Stromal cell of bone marrow (primary cell): ENCODE data around the gene KLC1.

Experiments used
- DNase-seq: peaks from one replicate; pipeline ENCODE4 v3.0.0-alpha.2; 2012; ENCODE audit warnings: low read depth

Gene KLC1

DNA sequence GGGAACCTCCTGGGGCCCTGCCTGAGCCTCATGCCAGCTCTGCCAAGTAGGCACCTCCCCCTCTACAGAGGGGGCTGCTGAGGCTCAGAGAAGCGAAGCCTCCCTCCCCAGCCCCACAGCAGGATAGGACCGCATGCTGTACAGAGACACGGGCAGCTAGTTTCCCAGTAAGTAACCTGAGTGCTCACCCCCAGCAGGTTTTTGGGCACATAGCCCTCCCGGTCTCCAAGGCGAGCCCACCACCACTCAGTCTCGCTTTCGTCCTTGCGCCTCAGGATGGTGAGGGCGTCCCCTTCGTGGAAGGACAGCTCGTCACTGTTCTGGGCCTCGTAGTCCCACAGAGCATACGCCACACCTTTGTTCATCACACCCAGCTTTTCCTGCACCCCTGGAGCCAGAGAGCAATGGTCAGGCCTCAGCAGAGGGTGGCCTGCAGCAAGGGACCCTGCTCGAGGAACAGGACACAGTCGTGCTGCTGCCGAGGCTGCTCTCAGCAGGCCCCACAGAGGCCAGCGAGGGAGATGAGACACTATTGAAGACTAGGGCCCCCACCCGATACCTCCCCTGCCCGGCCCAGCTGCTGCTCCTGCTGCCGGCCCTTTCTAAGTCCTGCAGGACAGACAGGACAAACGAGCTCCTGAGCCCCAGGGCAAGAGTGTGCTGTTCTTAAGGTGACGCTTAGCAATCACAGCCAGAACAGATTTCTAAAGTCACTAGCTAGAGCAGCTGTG lies 107.0 kb downstream of the KLC1 start:
- DNase-seq = no peak

- DNase-seq = no peak
Observed at GRCh38 chr14:103736546-103737431, 107.8 kb downstream of the KLC1 start.

GRCh38 chr14:103737432-103738045 lies 108.5 kb downstream of the KLC1 start:
- no peak for DNase-seq

GRCh38 chr14:103738166-103738565 lies 109.2 kb downstream of the KLC1 start:
- no peak for DNase-seq

GRCh38 chr14:103738701-103739451 lies 109.9 kb downstream of the KLC1 start:
- no peak for DNase-seq

GRCh38 chr14:103739466-103739792 lies 110.4 kb downstream of the KLC1 start:
- no peak for DNase-seq

DNA sequence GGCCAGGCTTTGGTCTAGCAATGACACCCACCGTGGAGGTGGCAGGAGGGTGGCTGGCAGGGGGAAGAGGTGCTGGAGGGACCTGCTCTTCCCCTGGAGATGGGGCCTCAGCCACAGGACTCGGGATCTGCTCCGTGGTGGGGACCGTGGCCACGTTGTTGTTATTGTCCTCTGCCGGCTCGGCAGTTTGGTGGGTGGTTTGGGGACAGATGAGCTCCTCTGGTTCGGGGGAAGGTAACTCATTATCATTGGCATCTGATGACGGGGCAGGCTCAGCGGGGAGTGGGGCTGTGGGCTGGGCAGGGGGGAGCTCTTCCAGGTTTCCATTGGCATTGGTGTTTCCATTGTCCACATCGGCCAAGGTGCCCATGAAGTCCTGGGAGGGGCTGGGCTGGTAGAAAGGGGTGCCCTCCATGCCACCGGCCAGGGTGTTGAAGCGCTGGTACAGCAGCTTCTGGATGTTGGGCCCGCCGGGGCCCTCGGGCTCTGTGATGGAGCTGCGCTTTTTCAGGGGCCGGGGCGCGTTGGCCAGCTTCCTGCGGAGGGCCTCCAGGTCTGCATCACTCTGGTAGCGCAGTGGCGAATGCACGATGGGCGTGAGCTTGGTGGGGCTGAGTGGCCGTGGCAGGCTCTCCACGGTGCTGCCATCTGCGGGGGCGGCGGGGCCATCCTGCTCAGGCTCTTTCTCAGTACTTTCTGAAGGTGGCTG lies 110.9 kb downstream of the KLC1 start:
- DNase-seq = no peak

GRCh38 chr14:103740991-103741689 lies 112.1 kb downstream of the KLC1 start:
- DNase-seq = no peak

GRCh38 chr14:103741876-103742275 lies 112.9 kb downstream of the KLC1 start:
- no peak for DNase-seq

GRCh38 chr14:103742499-103743255 lies 113.7 kb downstream of the KLC1 start:
- no peak for DNase-seq

DNA sequence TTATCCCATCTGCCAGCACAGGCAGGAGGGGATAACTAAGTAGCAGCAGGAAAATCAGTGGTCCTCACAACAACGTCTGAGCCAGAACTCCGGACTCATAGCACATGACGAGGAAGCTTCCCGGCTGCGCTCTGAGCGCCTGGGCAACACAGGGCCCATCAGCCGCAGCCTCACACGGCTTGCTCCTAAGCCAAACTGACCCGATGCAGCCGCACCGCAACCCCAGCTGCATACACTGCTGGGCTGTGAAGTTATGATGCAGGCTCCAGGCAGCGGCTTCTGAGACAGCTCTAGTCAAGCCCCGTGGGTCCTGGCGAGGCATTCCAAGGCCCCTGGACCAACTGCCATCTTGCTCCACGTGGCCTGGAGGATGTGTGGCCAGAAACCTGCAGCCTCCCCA lies 114.7 kb downstream of the KLC1 start:
- no peak for DNase-seq

GRCh38 chr14:103744621-103745395 lies 115.8 kb downstream of the KLC1 start:
- DNase-seq = no peak

DNA sequence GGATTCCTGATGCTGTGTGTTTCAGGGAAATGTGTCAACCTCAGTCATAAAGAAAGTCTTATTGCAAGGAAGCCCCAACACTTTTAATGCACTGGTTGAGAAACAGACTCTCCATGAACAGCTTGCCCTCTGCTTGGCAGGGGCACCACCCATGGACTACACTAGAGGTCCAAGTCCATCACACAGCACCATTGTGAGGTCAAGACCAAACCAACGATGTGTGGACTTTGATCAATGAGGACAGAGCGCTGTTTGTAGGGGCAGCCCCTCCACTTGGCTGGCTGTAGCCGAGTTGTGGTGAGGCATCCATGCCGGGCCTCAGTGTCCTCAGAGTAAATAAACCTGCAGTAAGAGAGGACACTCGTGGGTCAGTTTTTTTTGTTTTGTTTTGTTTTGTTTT lies 116.4 kb downstream of the KLC1 start:
- DNase-seq = no peak

GRCh38 chr14:103746701-103747100 lies 117.7 kb downstream of the KLC1 start:
- no peak for DNase-seq

DNA sequence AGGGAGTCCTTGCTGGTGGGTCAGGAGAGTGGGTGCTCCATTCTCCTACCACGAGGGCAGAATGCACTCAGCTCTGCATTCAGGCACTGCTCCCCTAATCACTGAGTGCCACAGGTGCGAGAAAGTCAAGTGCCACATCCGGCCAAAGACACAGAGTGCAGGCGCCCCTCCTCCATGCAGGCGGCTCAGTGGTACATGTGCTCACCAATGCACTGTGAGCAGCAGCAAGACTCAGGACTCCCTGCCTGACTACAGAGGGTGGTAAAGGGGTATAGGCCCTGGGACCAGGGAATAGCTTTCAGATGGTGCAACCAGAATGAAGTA lies 119.5 kb downstream of the KLC1 start:
- no peak for DNase-seq

DNA sequence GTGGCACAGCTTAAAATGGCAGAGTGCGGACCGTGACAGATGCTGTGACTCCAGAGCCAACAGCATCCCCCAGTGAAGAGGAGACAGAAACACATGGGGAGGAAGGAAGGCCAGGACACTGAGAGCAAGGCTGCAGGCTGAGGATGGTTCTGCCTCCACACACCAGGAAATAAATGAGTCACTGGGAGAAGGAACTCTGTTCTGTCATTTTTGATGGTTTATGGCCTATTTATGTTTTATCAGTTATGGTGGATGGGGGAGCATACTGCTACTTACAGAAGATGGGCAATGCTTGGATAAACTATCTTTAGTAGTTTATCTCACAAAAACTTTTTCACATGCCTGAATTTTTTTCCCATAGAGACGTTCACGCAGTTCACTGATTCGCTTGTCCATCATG lies 120.4 kb downstream of the KLC1 start:
- DNase-seq = no peak

DNA sequence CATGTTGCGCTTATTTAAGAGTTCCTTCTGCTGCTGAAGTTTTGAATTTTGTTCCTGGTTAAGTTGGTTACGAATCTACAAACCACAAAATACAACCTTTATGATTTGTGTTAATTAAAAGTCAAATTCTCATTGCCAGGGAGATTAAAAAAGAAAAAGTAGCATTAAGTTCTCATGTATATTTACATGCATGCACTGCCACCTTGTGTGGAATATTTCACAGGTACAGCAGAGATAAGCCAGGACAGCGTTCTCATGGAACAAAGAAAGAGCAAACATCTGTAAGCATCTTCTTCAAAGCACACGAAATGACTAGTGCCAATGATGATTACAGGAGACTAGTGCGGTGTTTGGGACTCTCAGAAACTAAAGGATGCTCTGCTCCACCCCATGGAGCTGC lies 120.8 kb downstream of the KLC1 start:
- DNase-seq = no peak
